HG03520 (cell line): ENCODE results near the gene ZNF555.
A peak's percentile ranks its signal among the peaks of the same experiment; 100 is the strongest.
"Not testable (repeated sequence)": the region's sequence is repeated elsewhere in the genome, so short reads cannot be mapped to it uniquely, and the experiment has no call there.

Experiments used
- ATAC-seq: cut with Tn5 transposase; IDR thresholded peaks from one replicate; pipeline ENCODE4 v1.9.1; 2021; ENCODE audit warnings: mild to moderate bottlenecking, moderate library complexity; ENCODE audit not compliant: unreplicated experiment

The ZNF555 gene

DNA sequence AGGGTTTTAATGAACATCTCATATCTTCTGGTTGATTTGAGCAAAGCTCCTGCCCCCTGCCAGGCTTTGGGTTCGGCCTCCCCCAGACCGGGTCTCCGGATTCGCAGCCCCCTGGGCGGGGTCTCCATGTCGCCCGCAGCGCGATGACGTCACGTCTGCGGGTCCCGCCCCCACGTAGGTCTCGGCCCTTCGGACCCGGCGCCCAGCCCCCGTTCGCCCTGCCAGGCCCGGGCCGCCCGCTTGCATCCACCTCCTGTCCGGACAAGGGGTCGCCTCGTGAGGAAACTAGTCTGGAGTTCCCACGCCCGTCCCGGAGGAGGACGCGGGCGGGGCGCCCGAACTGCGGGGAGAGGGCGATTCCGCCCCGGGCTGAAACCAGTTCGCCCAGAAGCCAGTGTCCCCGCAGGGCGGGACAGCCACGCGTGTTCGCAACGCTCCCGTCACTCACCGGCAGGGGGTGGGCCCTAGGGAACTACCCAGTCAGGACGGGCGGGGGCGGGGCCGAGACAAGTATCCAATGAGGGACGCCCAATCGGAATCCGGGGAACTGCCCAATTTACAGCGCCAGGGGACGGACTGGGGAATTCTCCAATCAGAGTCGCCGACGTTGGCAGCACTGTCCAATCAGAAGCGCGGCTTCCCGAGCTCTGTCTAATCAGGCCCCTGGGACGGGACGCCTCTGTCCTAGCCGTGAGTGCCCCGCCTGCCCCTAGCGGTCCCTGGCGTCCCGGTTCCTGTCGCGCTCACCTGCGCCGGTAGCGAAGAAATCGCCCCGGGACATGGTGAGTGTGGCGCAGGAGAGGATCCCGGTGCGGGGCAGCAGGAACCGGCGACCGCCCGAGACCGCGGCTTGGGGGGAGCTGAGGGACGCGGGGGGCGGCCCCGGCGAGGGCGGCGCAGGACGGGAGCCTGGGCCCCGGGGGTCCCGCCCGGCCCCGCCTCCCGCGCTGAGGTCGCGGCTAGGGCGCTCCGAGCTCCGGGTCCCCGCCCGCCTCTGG lies at the start of gene ZNF555:
ZNF555 (plus strand) TSS at position 682 of the 998 bp plus-strand sequence; CDS start at position 780, 98 bp downstream.
- peak; percentile 87 for ATAC-seq

DNA sequence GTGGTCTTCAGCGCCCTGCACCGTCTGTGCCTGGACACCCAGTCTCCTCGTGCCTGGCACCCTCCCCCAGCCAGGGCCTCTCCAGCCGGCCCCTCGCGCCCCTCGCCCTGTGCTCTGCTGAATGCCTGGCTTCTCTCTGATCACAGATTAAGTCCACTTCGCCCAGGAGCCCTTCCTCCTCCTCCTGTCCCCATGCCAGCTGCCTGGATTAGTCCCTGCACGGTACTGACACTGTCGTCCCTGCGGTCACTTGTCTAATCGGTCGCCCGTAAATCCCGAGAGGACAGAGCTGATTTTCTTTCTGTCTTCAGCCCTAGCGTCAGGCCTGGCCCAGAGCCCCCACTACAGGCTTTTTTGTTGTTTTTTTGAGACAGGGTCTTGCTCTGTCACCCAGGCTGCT lies 49.4 kb upstream of the ZNF555 start:
- ATAC-seq, result no peak

DNA sequence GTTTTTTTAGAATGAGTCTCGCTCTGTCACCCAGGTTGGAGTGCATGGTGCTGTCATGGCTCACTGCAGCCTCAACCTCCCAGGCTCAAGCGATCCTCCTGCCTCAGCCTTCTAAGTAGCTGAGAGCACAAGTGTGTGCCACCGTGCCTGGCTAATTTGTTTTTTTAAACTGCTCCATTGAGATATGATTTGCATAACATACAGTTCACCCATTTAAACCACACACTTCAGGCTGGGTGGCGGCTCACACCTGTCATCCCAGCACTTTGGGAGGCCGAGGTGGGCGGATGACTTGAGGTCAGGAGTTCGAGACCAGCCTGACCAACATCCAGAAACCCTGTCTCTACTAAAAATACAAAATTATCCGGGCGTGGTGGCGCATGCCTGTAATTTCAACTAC lies 48.6 kb upstream of the ZNF555 start:
- ATAC-seq, result not testable (repeated sequence)

- no peak for ATAC-seq
Measured at GRCh38 chr19:2793126-2793525, 48.1 kb upstream of the ZNF555 start.

DNA sequence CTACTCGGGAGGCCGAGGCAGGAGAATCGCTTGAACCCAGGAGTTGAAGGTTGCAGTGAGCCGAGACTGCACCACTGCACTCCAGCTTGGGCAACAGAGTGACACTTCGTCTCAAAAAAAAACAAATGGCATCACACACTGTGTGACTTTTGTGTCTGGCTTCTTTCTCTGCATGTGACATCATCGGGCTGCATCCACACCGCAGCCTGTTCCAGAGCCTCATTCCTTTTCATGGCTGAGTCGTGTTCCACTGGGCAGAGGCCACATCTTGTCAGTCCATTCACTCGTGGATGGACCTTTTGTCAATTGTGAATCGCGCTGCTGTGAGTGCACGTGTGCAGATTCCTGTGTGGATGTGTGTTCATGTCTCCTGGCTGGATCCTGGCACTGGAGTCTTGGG lies 47.7 kb upstream of the ZNF555 start:
- ATAC-seq, result no peak

GRCh38 chr19:2795827-2796658 lies 45.2 kb upstream of the ZNF555 start:
- ATAC-seq, result no peak

GRCh38 chr19:2796659-2797266 lies 44.5 kb upstream of the ZNF555 start:
- ATAC-seq, result no peak

DNA sequence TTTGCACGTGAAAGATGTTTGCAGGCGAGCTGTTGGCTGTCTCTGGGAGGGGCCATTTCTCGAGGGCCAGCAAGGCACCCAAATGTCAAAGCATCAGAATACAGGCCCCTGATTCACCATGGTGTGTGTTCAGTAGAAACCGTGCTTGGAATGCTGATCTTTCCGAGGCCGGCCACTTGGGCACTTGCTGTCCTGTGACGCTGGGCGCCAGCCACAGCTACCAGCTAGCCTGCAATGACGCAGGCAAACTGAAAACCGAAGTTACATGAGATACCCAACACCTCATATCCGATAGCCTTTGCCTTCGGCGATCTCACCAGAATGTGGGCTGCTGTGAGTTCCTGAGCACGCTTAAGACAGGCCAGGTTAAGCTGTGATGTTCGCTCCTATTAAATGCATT lies 44.0 kb upstream of the ZNF555 start:
- ATAC-seq, result no peak

- ATAC-seq, result no peak
Measured at GRCh38 chr19:2798158-2798685, 43.1 kb upstream of the ZNF555 start.

GRCh38 chr19:2798733-2799132 lies 42.5 kb upstream of the ZNF555 start:
- ATAC-seq, result no peak

DNA sequence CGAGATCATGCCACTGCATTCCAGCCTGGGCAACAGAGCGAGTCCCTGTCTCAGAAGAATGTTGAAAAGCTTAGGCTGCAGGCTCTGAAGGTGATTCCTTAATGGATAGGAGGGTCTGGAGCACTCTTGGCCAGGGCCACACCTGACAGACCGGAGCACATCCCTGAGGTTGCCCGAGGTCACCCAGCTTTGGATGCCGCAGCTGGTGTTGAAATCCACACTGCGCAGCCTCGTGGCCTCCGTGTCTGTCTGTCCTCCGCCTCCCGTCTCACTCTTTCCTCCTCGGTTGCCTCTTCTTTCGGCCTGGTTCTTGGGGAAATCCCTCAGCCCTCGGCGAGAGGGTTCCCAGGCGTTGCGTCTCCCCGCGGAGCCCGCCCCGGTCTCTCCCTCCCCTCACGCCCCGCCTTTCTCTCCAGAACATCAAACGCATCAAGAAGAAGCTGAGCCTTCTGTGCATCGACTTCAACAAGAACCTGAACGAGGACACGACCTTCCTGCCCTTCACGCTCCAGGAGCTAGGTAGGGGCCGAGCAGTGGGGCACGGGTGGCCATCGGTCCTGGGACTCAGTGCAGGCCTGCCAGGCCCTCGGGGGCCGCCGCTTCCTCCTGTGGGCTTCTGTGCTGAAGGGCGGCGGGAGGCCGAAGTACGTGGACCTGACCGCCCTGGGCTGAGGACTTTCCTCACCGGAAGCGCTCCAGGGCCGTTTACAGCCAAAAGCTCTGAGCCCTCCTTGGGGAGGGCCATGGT lies 41.8 kb upstream of the ZNF555 start:
- no peak for ATAC-seq

DNA sequence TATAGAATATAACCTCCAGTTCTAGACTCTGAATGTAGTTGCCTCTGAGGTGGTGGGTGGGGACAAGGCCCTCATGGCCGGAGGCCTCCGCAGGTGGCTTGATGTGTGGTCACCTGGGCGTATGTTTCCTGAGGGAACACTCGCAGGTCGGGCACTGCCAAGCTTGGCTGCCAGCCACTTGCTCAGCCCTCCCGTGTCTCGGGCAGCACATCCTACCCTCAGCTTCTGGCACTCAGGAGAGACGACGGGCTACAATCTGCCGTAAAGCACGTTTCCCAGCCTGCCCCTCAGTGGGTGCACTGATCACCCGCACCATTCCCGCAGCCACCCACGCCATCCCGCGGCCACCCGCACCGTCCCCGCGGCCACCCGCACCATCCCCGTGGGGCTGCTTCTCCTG lies 40.8 kb upstream of the ZNF555 start:
- no peak for ATAC-seq

DNA sequence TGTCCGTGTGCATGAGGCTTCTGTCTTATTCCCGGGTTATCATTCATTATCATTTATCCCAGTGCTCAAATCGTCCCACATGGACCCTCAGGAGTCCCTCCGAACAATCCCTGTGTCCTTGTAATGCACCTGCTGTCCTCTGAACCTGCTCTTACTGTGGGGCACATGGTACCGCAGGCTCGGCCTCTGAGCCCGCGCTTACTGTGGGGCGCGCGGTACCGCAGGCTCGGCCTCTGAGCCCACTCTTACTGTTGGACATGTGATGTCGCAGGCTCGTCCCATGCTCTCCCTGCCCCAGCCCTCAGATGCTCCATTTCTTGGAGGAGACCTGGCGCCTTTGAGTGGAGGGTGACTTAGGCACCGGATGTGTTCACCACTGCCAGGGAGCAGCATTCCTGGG lies 38.4 kb upstream of the ZNF555 start:
- ATAC-seq, result no peak

DNA sequence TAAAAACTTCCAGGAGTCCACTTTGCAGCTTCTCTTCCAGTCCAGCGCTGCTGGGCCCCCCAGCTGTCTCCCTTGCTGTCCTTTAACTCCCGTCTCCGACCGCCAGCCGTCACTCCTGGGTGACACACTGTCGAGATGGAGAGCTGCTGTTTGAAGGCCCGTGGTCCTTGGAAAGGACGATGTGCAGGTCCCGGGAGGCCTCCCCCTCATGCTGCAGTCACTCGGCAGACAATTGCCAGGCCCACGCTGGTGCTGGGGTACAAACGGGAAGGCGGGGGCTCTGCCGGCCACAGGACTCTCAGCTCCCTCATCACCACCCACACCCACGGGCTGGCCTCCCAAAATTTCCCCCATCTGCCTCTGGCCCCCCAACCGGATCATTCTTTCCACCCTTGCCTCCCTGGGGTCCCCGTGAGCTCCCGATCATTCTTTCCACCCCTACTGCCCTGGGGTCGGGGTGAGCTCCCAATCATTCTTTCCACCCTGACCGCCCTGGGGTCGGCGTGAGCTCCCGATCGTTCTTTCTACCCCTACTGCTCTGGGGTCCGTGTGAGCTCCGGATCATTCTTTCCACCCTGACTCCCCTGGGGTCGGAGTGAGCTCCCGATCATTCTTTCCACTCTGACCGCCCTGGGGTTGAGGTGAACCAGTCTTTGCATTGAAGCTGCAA lies 37.7 kb upstream of the ZNF555 start:
- ATAC-seq, result no peak

GRCh38 chr19:2804156-2805004 lies 36.9 kb upstream of the ZNF555 start:
- ATAC-seq, result no peak

DNA sequence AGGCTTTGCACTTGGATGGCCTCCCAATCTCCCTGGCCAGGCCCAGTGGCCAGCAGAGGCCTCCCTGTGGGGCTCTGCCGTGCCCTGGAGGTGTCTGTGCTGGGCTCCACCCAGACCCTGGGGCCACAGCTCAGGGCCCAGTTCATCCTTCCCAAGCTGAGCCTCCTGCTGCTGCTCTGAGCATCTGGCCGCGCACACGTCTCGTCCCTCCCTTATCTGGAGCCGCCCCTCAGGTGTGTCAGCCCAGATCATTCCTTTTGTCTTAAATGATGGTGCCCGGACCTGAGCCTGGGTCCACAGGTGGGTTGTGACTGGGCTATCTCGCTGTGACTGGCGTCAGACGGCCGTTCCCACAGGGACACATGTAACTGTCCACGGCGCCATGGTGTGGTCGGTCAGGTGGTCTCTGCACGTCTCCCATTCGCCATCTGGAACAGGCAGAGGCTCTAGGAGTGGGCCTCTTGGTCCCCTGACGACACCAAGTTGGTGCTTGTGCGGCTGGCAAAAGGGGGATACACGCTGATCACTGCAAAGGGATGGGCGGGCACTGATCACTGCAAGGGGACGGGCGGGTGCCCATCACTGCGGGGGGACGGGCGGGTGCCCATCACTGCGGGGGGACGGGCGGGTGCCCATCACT lies 35.9 kb upstream of the ZNF555 start:
- no peak for ATAC-seq

- ATAC-seq, result no peak
Measured at GRCh38 chr19:2805991-2806649, 35.2 kb upstream of the ZNF555 start.
